GM12878 (cell line): Measurements from ENCODE around the gene UNC5CL. TPM values are rescaled to one million over a fixed set of nuclear protein-coding genes. Genes with fewer than 3 reads are reported as not detected.

Experiments used
- ATF2 ChIP-seq: IDR thresholded peaks from 2 replicates; pipeline ENCODE4 v1.6.1; 2012; ENCODE audit warnings: low read length, inconsistent platforms
- BACH1 ChIP-seq: fragments of 450-650 bp; IDR thresholded peaks from 2 replicates; pipeline ENCODE4 v1.6.1; 2017; ENCODE audit warnings: mild to moderate bottlenecking, borderline replicate concordance
- BHLHE40 ChIP-seq, 2 experiments: fragments of 450-650 bp in 1 of 2; IDR thresholded peaks; 2 replicates each; pipeline ENCODE4 v1.6.1; 2011 to 2017; ENCODE audit warnings: low read depth in 2 of 2, borderline replicate concordance in 1 of 2, improper control_type of control experiment in 1 of 2, low read length in 1 of 2, mild to moderate bottlenecking in 1 of 2
- BMI1 ChIP-seq: fragments of 450-650 bp; IDR thresholded peaks from 2 replicates; pipeline ENCODE4 v1.6.1; 2016; ENCODE audit warnings: mild to moderate bottlenecking, moderate library complexity, borderline replicate concordance
- CBX3 ChIP-seq: fragments of 200-600 bp; sonication (generic); IDR thresholded peaks from 2 replicates; pipeline ENCODE4 v1.6.1; 2016; ENCODE audit warnings: low read depth, borderline replicate concordance
- CBX5 ChIP-seq: sonication (generic); IDR thresholded peaks from 2 replicates; pipeline ENCODE4 v1.6.1; 2016; ENCODE audit warnings: low read depth, moderate library complexity, mild to moderate bottlenecking, inconsistent platforms
- E4F1 ChIP-seq: fragments of 450-650 bp; IDR thresholded peaks from 2 replicates; pipeline ENCODE4 v1.6.1; 2018; ENCODE audit warnings: borderline replicate concordance, mild to moderate bottlenecking; ENCODE audit not compliant: partially characterized antibody
- EGR1 ChIP-seq, 2 experiments: IDR thresholded peaks; 1 replicate in 1 of 2; 2 replicates in 1 of 2; pipeline ENCODE4 v1.6.1; 2011 to 2012; ENCODE audit warnings: low read depth in 2 of 2, low read length in 2 of 2, borderline replicate concordance in 1 of 2, mild to moderate bottlenecking in 1 of 2, moderate library complexity in 1 of 2
- GATAD2B ChIP-seq: fragments of 450-650 bp; conservative IDR thresholded peaks from 2 replicates; pipeline ENCODE4 v1.6.1; 2017; ENCODE audit warnings: low read depth, mild to moderate bottlenecking, moderate library complexity
- JUND ChIP-seq: IDR thresholded peaks from 2 replicates; pipeline ENCODE4 v1.6.1; 2012; ENCODE audit warnings: low read depth, mild to moderate bottlenecking, low read length, improper control_type of control experiment, moderate library complexity
- MEF2B ChIP-seq: fragments of 450-650 bp; IDR thresholded peaks from 2 replicates; pipeline ENCODE4 v1.6.1; 2018; ENCODE audit warnings: mild to moderate bottlenecking, moderate library complexity; ENCODE audit not compliant: partially characterized antibody, poor library complexity, severe bottlenecking
- NFYA ChIP-seq: IDR thresholded peaks from 2 replicates; pipeline ENCODE4 v1.6.1; 2011; ENCODE audit warnings: low read depth, mild to moderate bottlenecking, low read length, improper control_type of control experiment, borderline replicate concordance
- NFYB ChIP-seq: IDR thresholded peaks from 2 replicates; pipeline ENCODE4 v1.6.1; 2011; ENCODE audit warnings: low read depth, mild to moderate bottlenecking, low read length, improper control_type of control experiment, moderate library complexity; ENCODE audit not compliant: insufficient read depth
- NRF1 ChIP-seq: conservative IDR thresholded peaks from 2 replicates; pipeline ENCODE4 v1.6.1; 2011; ENCODE audit warnings: mild to moderate bottlenecking, low read depth, low read length, improper control_type of control experiment
- PML ChIP-seq: IDR thresholded peaks from 2 replicates; pipeline ENCODE4 v1.6.1; 2012; ENCODE audit warnings: low read length, inconsistent platforms
- RB1 ChIP-seq: fragments of 450-650 bp; formaldehyde crosslinking; IDR thresholded peaks from 2 replicates; pipeline ENCODE4 v1.6.1; 2017; ENCODE audit warnings: mild to moderate bottlenecking, borderline replicate concordance
- RBBP5 ChIP-seq: fragments of 200-600 bp; sonication (generic); conservative IDR thresholded peaks from 2 replicates; pipeline ENCODE4 v1.6.1; 2016
- RCOR1 ChIP-seq: conservative IDR thresholded peaks from 2 replicates; pipeline ENCODE4 v1.6.1; 2012; ENCODE audit warnings: low read depth, low read length, improper control_type of control experiment
- SIN3A ChIP-seq: IDR thresholded peaks from 2 replicates; pipeline ENCODE4 v1.6.1; 2012; ENCODE audit warnings: low read depth, low read length, improper control_type of control experiment
- SMAD5 ChIP-seq: IDR thresholded peaks from 2 replicates; pipeline ENCODE4 v1.6.1; 2016; ENCODE audit warnings: antibody characterized with exemption, low read depth
- SREBF1 ChIP-seq: IDR thresholded peaks from 2 replicates; pipeline ENCODE4 v1.6.1; 2012; ENCODE audit warnings: mild to moderate bottlenecking, low read length
- SUZ12 ChIP-seq: fragments of 200-600 bp; sonication (generic); IDR thresholded peaks from one replicate; pipeline ENCODE4 v1.6.1; 2018; ENCODE audit warnings: antibody characterized with exemption, mild to moderate bottlenecking; ENCODE audit not compliant: unreplicated experiment
- TCF12 ChIP-seq: IDR thresholded peaks from 2 replicates; pipeline ENCODE4 v1.6.1; 2011; ENCODE audit warnings: low read depth, mild to moderate bottlenecking, low read length
- ZNF274 ChIP-seq: IDR thresholded peaks from one replicate; pipeline ENCODE4 v1.8.0; 2011; ENCODE audit not compliant: insufficient read length, insufficient read depth
- ZNF622 ChIP-seq: fragments of 450-650 bp; IDR thresholded peaks from 2 replicates; pipeline ENCODE4 v1.6.1; 2017; ENCODE audit warnings: mild to moderate bottlenecking, inconsistent platforms
- ZSCAN29 ChIP-seq: fragments of 450-650 bp; IDR thresholded peaks from 2 replicates; pipeline ENCODE4 v1.6.1; 2017; ENCODE audit warnings: mild to moderate bottlenecking, moderate library complexity
- polyA plus RNA-seq, 11 experiments: library from polyadenylated mRNA; depleted of rRNA in 4 of 11; unstranded in 6 of 11; stranded (reverse) in 5 of 11; fragments of >200 nt; fragmentation: Nextera tagmentation in 4 of 11; fragmentation: Illumina TruSeq in 1 of 11; extraction: Ambion mirVana in 4 of 11; extraction: Trizol in 1 of 11; gene quantifications; 1 replicate in 1 of 11; 2 replicates in 10 of 11; pipeline versions ENCODE4 v1.2.1 to v1.2.3, GENCODE V29; 2011 to 2016; ENCODE audit warnings: inconsistent platforms in 2 of 11, missing spikeins in 2 of 11, low read depth in 1 of 11
- total RNA-seq, 4 experiments: library from RNA; depleted of rRNA in 3 of 4; stranded (reverse); fragments of >200 nt in 3 of 4; fragmentation: Illumina TruSeq in 1 of 4; extraction: Trizol in 1 of 4; gene quantifications; 2 replicates each; pipeline versions ENCODE4 v1.2.1 to v1.2.3, GENCODE V29; 2013 to 2021

Gene UNC5CL
- total and polyA plus RNA-seq, 10 of the 15 experiments (the other 5 are each of a cell fraction or from before 2014, with no cell fraction given): 0.11 to 1.2 (median 0.46) TPM; not detected in 1

DNA sequence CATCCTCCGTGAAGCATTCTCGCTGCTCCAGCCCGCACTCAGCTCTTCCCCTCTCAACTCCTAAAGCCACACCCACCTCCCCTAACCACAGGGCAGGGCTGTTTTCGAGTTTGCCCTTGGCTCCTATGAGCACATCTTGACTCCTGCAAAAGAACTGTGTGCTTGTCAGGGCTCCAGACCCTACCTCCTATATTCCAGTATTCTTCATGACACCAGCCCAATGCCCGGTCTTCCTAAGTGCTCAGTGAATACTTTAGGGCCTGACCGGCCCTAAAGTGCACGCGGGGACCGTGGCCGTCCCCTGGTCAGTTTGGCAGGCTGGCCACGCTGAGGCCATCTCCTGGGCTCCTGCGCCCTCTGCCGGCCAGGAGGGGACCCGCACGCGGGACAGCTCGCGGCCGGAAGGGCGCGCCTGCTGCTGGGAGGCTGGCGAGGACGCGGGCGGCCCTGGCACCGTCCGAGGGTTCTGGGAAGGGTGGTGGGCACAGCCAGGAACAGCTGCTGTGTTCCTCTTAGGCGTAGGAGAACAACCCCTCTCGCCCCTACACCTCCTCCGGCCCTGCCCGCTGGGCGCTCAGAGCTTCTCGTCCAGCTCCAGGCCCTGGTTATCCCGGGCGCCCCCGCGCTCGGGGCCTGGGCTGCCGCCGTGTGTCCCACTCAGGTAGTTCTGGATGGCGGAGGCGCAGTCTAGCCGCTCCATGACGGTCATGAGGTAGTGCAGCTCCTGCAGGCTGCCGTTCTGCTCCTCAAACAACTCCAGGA, 11.0 kb downstream of the UNC5CL start (continued):
- TF ChIP-seq NFYB: no peak
- TF ChIP-seq SMAD5: no peak
- no peak for TF ChIP-seq E4F1
- TF ChIP-seq TCF12: 0 out of 2 replicates have a peak, but pooled peaks have one; percentile 53
- no peak for TF ChIP-seq EGR1 (IDR thresholded peaks at IDR 0.05; ENCODE audit: borderline replicate concordance in 1 of 2, low read depth in 2 of 2, low read length in 2 of 2)
- TF ChIP-seq SIN3A: peak; percentile 33; the same call in 1 of the 2 replicates
- TF ChIP-seq CBX3: no peak
- no peak for TF ChIP-seq ATF2
- no peak for TF ChIP-seq SREBF1
- peak; percentile 51 to 65; a peak in 3 of 4 replicates for TF ChIP-seq BHLHE40 (IDR thresholded peaks at IDR 0.05; ENCODE audit: borderline replicate concordance in 1 of 2, low read depth in 2 of 2, low read length in 1 of 2)
- TF ChIP-seq ZSCAN29: no peak
- no peak for TF ChIP-seq JUND
- TF ChIP-seq RCOR1: no peak
- TF ChIP-seq ZNF274: no peak
- TF ChIP-seq MEF2B: no peak
- TF ChIP-seq RB1: peak; percentile 89; the same call in 1 of the 2 replicates
- TF ChIP-seq ZNF622: no peak
- TF ChIP-seq NFYA: no peak
- TF ChIP-seq RBBP5: no peak
- no peak for TF ChIP-seq SUZ12
- peak; percentile 77; the same call in 1 of the 2 replicates for TF ChIP-seq GATAD2B
- no peak for TF ChIP-seq PML
- no peak for TF ChIP-seq BMI1
- 0 out of 2 replicates have a peak, but pooled peaks have one; percentile 59 for TF ChIP-seq BACH1
- no peak for TF ChIP-seq NRF1
- TF ChIP-seq CBX5: no peak
